Liver (tissue), 3 donors: ENCODE data around the gene TEX29.

Source experiments
- ATF3 ChIP-seq: IDR thresholded peaks from 2 replicates; pipeline ENCODE4 v1.6.1; 2016; ENCODE audit warnings: antibody characterized with exemption
- CTCF ChIP-seq: fragments of 150-350 bp; IDR thresholded peaks from 2 replicates; pipeline ENCODE4 v1.5.1; 2017; ENCODE audit warnings: improper control_type of control experiment, low read depth, low read length; ENCODE audit not compliant: missing input control
- EGR1 ChIP-seq, 2 donors: IDR thresholded peaks; 2 replicates each; pipeline ENCODE4 v1.6.1; 2016 to 2018; ENCODE audit warnings: antibody characterized with exemption in 2 of 2, low read depth in 2 of 2
- REST ChIP-seq: IDR thresholded peaks from 2 replicates; pipeline ENCODE4 v1.6.1; 2016; ENCODE audit warnings: antibody characterized with exemption, mild to moderate bottlenecking
- TAF1 ChIP-seq: conservative IDR thresholded peaks from 2 replicates; pipeline ENCODE4 v1.6.1; 2016; ENCODE audit warnings: antibody characterized with exemption, mild to moderate bottlenecking
- donor health status: healthy.
- donor health status: healthy.

DNA sequence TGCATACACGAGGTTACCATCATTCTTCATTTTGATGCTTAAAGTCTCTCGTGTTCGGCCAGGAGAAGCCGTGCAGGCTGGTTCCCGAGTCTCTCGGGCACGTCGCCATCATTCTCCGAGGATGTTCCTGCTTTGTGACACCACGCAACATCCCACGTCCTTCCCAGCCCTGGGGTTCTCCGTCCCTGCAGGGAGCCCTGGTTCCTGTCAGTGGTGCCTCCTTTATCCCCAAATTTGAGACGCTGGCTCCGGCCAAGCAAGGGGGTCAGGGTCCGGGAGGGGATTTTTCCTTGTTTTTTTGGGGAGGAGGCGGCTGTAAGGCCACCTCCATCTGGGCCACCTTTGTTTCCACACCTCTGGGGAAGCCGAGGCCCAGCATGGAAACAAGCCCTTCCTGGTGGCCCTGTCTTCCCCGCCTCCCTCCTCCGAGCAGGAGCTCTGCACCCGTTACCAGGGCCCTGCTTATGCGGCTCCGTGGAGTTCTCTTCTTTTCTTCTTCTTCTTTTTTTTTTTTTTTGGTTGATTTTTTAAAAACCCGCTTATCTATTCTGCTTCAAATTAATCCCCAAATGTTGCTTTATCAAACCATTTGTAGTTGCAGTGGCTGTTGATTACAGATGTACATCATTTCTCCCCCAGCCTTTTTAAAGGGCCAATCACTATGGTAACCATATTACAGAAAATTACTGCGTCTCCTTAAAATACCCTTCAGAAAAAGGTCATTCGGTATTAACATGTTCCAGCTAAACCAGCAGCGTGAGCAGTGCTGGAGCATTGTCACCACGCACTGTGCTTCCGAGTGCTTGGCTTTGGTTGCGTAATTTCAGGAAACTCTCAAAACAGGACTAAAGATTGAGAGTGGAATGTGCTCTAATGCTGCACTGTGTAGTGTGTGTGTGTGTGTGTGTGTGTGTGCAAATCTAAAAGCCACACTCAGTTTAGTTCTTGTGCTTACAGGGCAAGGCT is 50.4 kb downstream of the TEX29 start:
- no peak for TF ChIP-seq CTCF
- no peak for TF ChIP-seq ATF3
- no peak for TF ChIP-seq REST
- TF ChIP-seq EGR1 (IDR thresholded peaks at IDR 0.05; ENCODE audit: low read depth in 2 of 2): no peak
- no peak for TF ChIP-seq TAF1
